SU-DHL-6 (cell line): ENCODE measurements around the gene KRT16.

ENCODE experiments used
- H2AFZ ChIP-seq: fragments of 200-600 bp; sonication (generic); 2 replicates; pipeline ENCODE4 v1.6.1; 2014; ENCODE audit warnings: low read depth, mild to moderate bottlenecking, moderate library complexity, mixed read lengths, antibody characterized with exemption, low read length; ENCODE audit not compliant: severe bottlenecking
- H3F3A ChIP-seq: fragments of 200-600 bp; shearing (Covaris generic); 2 replicates; pipeline ENCODE4 v1.6.0; 2016; ENCODE audit warnings: antibody characterized with exemption, mild to moderate bottlenecking; ENCODE audit not compliant: insufficient read depth
- H3K27ac ChIP-seq: fragments of 200-600 bp; sonication (generic); 2 replicates; pipeline ENCODE4 v1.5.1; 2016; ENCODE audit warnings: low read depth, mild to moderate bottlenecking, low read length, moderate library complexity, mixed read lengths
- H3K27me3 ChIP-seq: fragments of 200-600 bp; sonication (generic), shearing (Covaris generic); 2 replicates; pipeline ENCODE4 v1.6.0; 2014; ENCODE audit warnings: mild to moderate bottlenecking, low read length
- H3K36me3 ChIP-seq: fragments of 200-600 bp; sonication (generic); 2 replicates; pipeline ENCODE4 v1.6.1; 2014; ENCODE audit warnings: mild to moderate bottlenecking, low read length, mixed read lengths
- H3K4me2 ChIP-seq: fragments of 300-600, 200-600 bp; shearing (Covaris generic), sonication (generic); 2 replicates; pipeline ENCODE4 v1.6.0; 2014; ENCODE audit warnings: low read length, low read depth, mild to moderate bottlenecking; ENCODE audit not compliant: poor library complexity, severe bottlenecking
- H3K4me3 ChIP-seq: fragments of 200-600 bp; sonication (generic); 2 replicates; pipeline ENCODE4 v1.5.1; 2014; ENCODE audit warnings: antibody characterized with exemption, low read length, mild to moderate bottlenecking, mixed read lengths; ENCODE audit not compliant: insufficient read depth, poor library complexity, severe bottlenecking
- H3K79me2 ChIP-seq: fragments of 200-600 bp; sonication (generic); 2 replicates; pipeline ENCODE4 v1.6.1; 2014; ENCODE audit warnings: mild to moderate bottlenecking, low read length, moderate library complexity; ENCODE audit not compliant: insufficient read depth
- H3K9ac ChIP-seq: fragments of 200-600 bp; sonication (generic); 2 replicates; pipeline ENCODE4 v1.7.0; 2014; ENCODE audit warnings: mild to moderate bottlenecking, low read length
- H3K9me2 ChIP-seq: fragments of 200-600 bp; sonication (generic); replicated peaks from 2 replicates; pipeline ENCODE4 v1.6.1; 2014; ENCODE audit warnings: low read length; ENCODE audit not compliant: insufficient read depth
- H3K9me3 ChIP-seq: fragments of 200-600 bp; sonication (generic); 2 replicates; pipeline ENCODE4 v1.6.1; 2014; ENCODE audit warnings: low read length, mixed read lengths; ENCODE audit not compliant: insufficient read depth
- H4K20me1 ChIP-seq: fragments of 200-600 bp; sonication (generic); 2 replicates; pipeline ENCODE4 v1.6.1; 2014; ENCODE audit warnings: low read depth, mild to moderate bottlenecking, antibody characterized with exemption, low read length, moderate library complexity, mixed read lengths
- CTCF ChIP-seq: fragments of 200-600 bp; sonication (generic); IDR thresholded peaks from one replicate; pipeline ENCODE4 v1.5.1; 2017; ENCODE audit warnings: antibody characterized with exemption, mild to moderate bottlenecking, low read length, moderate library complexity; ENCODE audit not compliant: insufficient read depth, poor library complexity, severe bottlenecking
- EZH2phosphoT487 ChIP-seq: fragments of 200-600 bp; sonication (generic), shearing (Covaris generic); conservative IDR thresholded peaks from 2 replicates; pipeline ENCODE4 v1.6.1; 2018; ENCODE audit warnings: mild to moderate bottlenecking, antibody characterized with exemption, low read length, moderate library complexity, mixed read lengths

KRT16 gene

GRCh38 chr17:41653421-41653820 is 40.9 kb upstream of the KRT16 start:
- Histone ChIP-seq H3K79me2 (no peaks in the 10 kb centered on the region), H3K9me3 (no peaks in the 10 kb centered on the region), H3K27me3 (no peaks in the 10 kb centered on the region), H3K36me3 (no peaks in the 10 kb centered on the region), H4K20me1 (no peaks in the 10 kb centered on the region), H3K9ac (no peak overlapping the region), H3K4me2 (no peak overlapping the region), H2AFZ (no peak overlapping the region), H3K27ac (no peak overlapping the region), H3K4me3 (no peak overlapping the region), H3F3A (peaks cover 2% of the 10 kb centered on the region; the same call in 1 of the 2 replicates), H3K9me2 (no peaks in the 10 kb centered on the region)
- no peak for TF ChIP-seq EZH2phosphoT487
- no peak for TF ChIP-seq CTCF

GRCh38 chr17:41652461-41652970 is 39.9 kb upstream of the KRT16 start:
- Histone ChIP-seq H3K27ac (no peak overlapping the region), H3K79me2 (no peaks in the 10 kb centered on the region), H3K27me3 (no peaks in the 10 kb centered on the region), H3K9ac (no peak overlapping the region), H3F3A (peaks cover 4% of the 10 kb centered on the region; the same call in 1 of the 2 replicates), H3K4me2 (no peak overlapping the region), H3K36me3 (no peaks in the 10 kb centered on the region), H3K4me3 (no peak overlapping the region), H4K20me1 (no peaks in the 10 kb centered on the region), H3K9me2 (no peaks in the 10 kb centered on the region), H3K9me3 (no peaks in the 10 kb centered on the region), H2AFZ (no peak overlapping the region)
- no peak for TF ChIP-seq CTCF
- no peak for TF ChIP-seq EZH2phosphoT487

- Histone ChIP-seq H3K79me2 (no peaks in the 10 kb centered on the region), H2AFZ (no peak overlapping the region), H3K27ac (no peak overlapping the region), H3K27me3 (no peaks in the 10 kb centered on the region), H3K9me2 (no peaks in the 10 kb centered on the region), H3F3A (peaks cover 4% of the 10 kb centered on the region; the same call in 1 of the 2 replicates), H3K36me3 (no peaks in the 10 kb centered on the region), H3K4me2 (no peak overlapping the region), H4K20me1 (no peaks in the 10 kb centered on the region), H3K9ac (no peak overlapping the region), H3K4me3 (no peak overlapping the region), H3K9me3 (no peaks in the 10 kb centered on the region)
- TF ChIP-seq CTCF: no peak
Measured at GRCh38 chr17:41651625-41652460, 39.3 kb upstream of the KRT16 start.
